Osteoblast (primary cell): Measurements from ENCODE around the gene ASPHD1. TPM values are rescaled to one million over a fixed set of nuclear protein-coding genes. Genes with fewer than 3 reads are reported as not detected.

Source experiments
- DNase-seq: peaks from one replicate; pipeline ENCODE4 v3.0.0; 2011; ENCODE audit warnings: low spot score, mixed read lengths; ENCODE audit not compliant: insufficient read length; ENCODE audit errors: missing footprints
- H2AFZ ChIP-seq: 2 replicates; pipeline ENCODE4 v1.6.0; 2011; ENCODE audit warnings: mild to moderate bottlenecking, low read length
- H3K27ac ChIP-seq: 2 replicates; pipeline ENCODE4 v1.5.1; 2011; ENCODE audit warnings: mild to moderate bottlenecking, low read depth, low read length, moderate library complexity
- H3K27me3 ChIP-seq: 2 replicates; pipeline ENCODE4 v1.6.0; 2012; ENCODE audit warnings: mild to moderate bottlenecking, control low read depth, inconsistent platforms, low read length, moderate library complexity; ENCODE audit not compliant: insufficient read depth
- H3K36me3 ChIP-seq: 2 replicates; pipeline ENCODE4 v1.5.1; 2011; ENCODE audit warnings: mild to moderate bottlenecking, low read length, control low read depth, moderate library complexity; ENCODE audit not compliant: insufficient read depth
- H3K4me1 ChIP-seq: 2 replicates; pipeline ENCODE4 v1.5.1; 2011; ENCODE audit warnings: mild to moderate bottlenecking, low read length, control low read depth, moderate library complexity; ENCODE audit not compliant: insufficient read depth
- H3K4me2 ChIP-seq: 2 replicates; pipeline ENCODE4 v1.6.0; 2011; ENCODE audit warnings: mild to moderate bottlenecking, low read length; ENCODE audit not compliant: insufficient read depth
- H3K4me3 ChIP-seq: fragments of 200-600 bp; sonication (generic); 3 replicates; pipeline ENCODE4 v1.5.1; 2012; ENCODE audit warnings: mild to moderate bottlenecking, low read length, inconsistent platforms; ENCODE audit not compliant: insufficient read depth
- H3K79me2 ChIP-seq: 2 replicates; pipeline ENCODE4 v1.6.0; 2012; ENCODE audit warnings: mild to moderate bottlenecking, low read length, control low read depth, inconsistent platforms; ENCODE audit not compliant: insufficient read depth
- H3K9me3 ChIP-seq: 2 replicates; pipeline ENCODE4 v1.5.1; 2011; ENCODE audit warnings: low read depth, low read length, control low read depth
- H4K20me1 ChIP-seq: 2 replicates; pipeline ENCODE4 v1.6.0; 2012; ENCODE audit warnings: mild to moderate bottlenecking, low read length, control low read depth; ENCODE audit not compliant: insufficient read depth
- CTCF ChIP-seq: IDR thresholded peaks from 2 replicates; pipeline ENCODE4 v1.5.1; 2011; ENCODE audit warnings: mild to moderate bottlenecking, low read depth, low read length, moderate library complexity; ENCODE audit errors: extremely low read depth
- total RNA-seq: library from RNA; depleted of rRNA; stranded (reverse); fragments of >200 nt; gene quantifications from 2 replicates; pipeline ENCODE4 v1.2.3, GENCODE V29; 2012

The ASPHD1 gene
- total RNA-seq, 1 donor: 1.8 TPM

GRCh38 chr16:29860218-29860617, 40.1 kb upstream of the ASPHD1 start:
- H3K79me2 ChIP-seq: peaks cover 21% of the 10 kb centered on the region
- no peak overlapping the region for H3K27ac ChIP-seq
- no peak overlapping the region for H3K4me3 ChIP-seq
- H3K4me1 ChIP-seq: peaks cover 31% of the 10 kb centered on the region
- peaks cover 6% of the 10 kb centered on the region for H4K20me1 ChIP-seq
- H3K27me3 ChIP-seq: no peaks in the 10 kb centered on the region
- no peaks in the 10 kb centered on the region for H3K9me3 ChIP-seq
- H3K36me3 ChIP-seq: peaks cover 18% of the 10 kb centered on the region
- DNase-seq: peak; percentile 62
- no peak overlapping the region for H3K4me2 ChIP-seq
- TF ChIP-seq CTCF: no peak
- no peak overlapping the region for H2AFZ ChIP-seq

GRCh38 chr16:29862383-29862883, 37.9 kb upstream of the ASPHD1 start:
- H4K20me1 ChIP-seq: peaks cover 6% of the 10 kb centered on the region
- peaks cover 21% of the 10 kb centered on the region for H3K79me2 ChIP-seq
- TF ChIP-seq CTCF: no peak
- H3K4me2 ChIP-seq: peak overlapping the region; percentile 83
- H3K9me3 ChIP-seq: no peaks in the 10 kb centered on the region
- H3K36me3 ChIP-seq: peaks cover 18% of the 10 kb centered on the region
- peak overlapping the region; percentile 93 for H3K4me3 ChIP-seq
- DNase-seq: peak; percentile 42
- H2AFZ ChIP-seq: peak overlapping the region; percentile 97
- H3K4me1 ChIP-seq: peaks cover 21% of the 10 kb centered on the region
- H3K27ac ChIP-seq: peak overlapping the region; percentile 96
- H3K27me3 ChIP-seq: no peaks in the 10 kb centered on the region

DNA sequence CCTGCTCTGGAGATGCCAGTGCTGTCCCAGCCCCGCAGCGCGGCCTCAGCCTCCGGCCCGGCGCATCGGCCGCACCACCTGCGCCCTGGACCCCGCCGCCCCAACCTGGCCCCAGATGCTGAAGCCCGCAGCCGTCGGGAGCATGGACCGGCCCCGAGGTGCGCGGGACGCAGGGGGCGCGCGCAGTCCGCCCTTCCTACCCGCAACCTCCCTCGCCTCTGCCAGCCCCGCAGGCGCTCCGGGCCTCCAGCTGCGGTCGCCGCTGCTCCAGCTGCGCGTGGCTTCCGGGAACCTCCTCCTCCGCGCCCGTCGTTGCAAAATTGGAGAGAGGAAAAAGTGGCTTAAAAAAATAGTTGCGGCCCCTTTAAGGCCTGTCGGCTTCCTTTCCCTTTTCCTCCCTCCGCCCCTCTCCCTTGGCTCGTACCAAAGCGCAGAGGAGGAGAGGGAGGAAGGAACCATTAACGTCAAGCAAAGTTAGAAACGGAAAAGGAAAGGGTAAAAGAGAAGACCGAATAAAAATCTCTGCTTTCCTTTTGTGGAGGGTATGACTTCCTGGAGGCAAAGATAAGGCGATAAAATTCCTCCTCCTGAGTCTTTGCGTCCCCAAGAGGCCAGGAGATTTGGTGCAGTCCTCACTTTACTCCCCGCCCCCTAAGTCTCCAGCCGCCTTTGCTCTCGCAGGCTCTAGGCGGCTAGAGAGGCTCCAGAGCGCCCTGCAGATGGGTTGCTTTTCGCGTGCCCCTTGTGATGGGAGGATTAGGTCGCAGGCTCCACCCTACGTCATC, 37.2 kb upstream of the ASPHD1 start, which contains the start of gene CDIPT:
TSS of gene CDIPT (minus strand) at position 343 of the 785 bp plus-strand sequence. CDS start 369 bp downstream, outside the sequence.
- TF ChIP-seq CTCF: peak; percentile 68
- Histone ChIP-seq H3K4me2 (peak within 1 kb of the TSS; percentile 83), H3K4me3 (peak within 1 kb of the TSS; percentile 93), H3K9me3 (no peaks in the 10 kb centered on the region), H3K27ac (peak within 1 kb of the TSS; percentile 96), H4K20me1 (peaks cover 6% of the 10 kb centered on the region), H3K27me3 (no peaks in the 10 kb centered on the region), H3K4me1 (peaks cover 16% of the 10 kb centered on the region), H3K36me3 (peaks cover 18% of the 10 kb centered on the region), H3K79me2 (peaks cover 21% of the 10 kb centered on the region), H2AFZ (peak within 1 kb of the TSS; percentile 97)
- peak; percentile 97 for DNase-seq

GRCh38 chr16:29863669-29863984, 36.7 kb upstream of the ASPHD1 start:
- H3K9me3 ChIP-seq: no peaks in the 10 kb centered on the region
- H3K27me3 ChIP-seq: no peaks in the 10 kb centered on the region
- H2AFZ ChIP-seq: peak overlapping the region; percentile 97
- H4K20me1 ChIP-seq: peaks cover 6% of the 10 kb centered on the region
- DNase-seq: no peak
- peak overlapping the region; percentile 83 for H3K4me2 ChIP-seq
- no peak for TF ChIP-seq CTCF
- peaks cover 11% of the 10 kb centered on the region for H3K4me1 ChIP-seq
- peak overlapping the region; percentile 96 for H3K27ac ChIP-seq
- H3K36me3 ChIP-seq: peaks cover 14% of the 10 kb centered on the region
- peak overlapping the region; percentile 93 for H3K4me3 ChIP-seq
- H3K79me2 ChIP-seq: peaks cover 21% of the 10 kb centered on the region
